Thymus (tissue), 11 donors: ENCODE results near the gene STK24. TPM values are rescaled to one million over a fixed set of nuclear protein-coding genes. Genes with fewer than 3 reads are reported as not detected.

Source experiments
- DNase-seq, 9 donors: peaks; one replicate each; pipeline ENCODE4 v3.0.0-alpha.2; 2013; ENCODE audit warnings: low spot score in 9 of 9, low read depth in 6 of 9, missing footprints in 1 of 9
- H3K27ac ChIP-seq, 2 donors: one replicate each; pipeline ENCODE4 v1.5.1; 2013; ENCODE audit warnings: control low read depth in 1 of 2, low read depth in 1 of 2, low read length in 1 of 2, mild to moderate bottlenecking in 1 of 2, moderate library complexity in 1 of 2
- H3K27me3 ChIP-seq, 2 donors: one replicate each; pipeline ENCODE4 v1.5.1; 2013; ENCODE audit warnings: low read length in 1 of 2; ENCODE audit not compliant: control insufficient read depth in 2 of 2, insufficient read depth in 1 of 2
- H3K36me3 ChIP-seq, 2 donors: one replicate each; pipeline ENCODE4 v1.5.1; 2013; ENCODE audit warnings: low read length in 1 of 2, mild to moderate bottlenecking in 1 of 2, moderate library complexity in 1 of 2; ENCODE audit not compliant: control insufficient read depth in 2 of 2, insufficient read depth in 2 of 2
- H3K4me1 ChIP-seq, 2 donors: one replicate each; pipeline ENCODE4 v1.5.1; 2013; ENCODE audit warnings: low read length in 2 of 2; ENCODE audit not compliant: control insufficient read depth in 2 of 2, insufficient read depth in 2 of 2
- H3K4me3 ChIP-seq, 2 donors: one replicate each; pipeline ENCODE4 v1.5.1; 2013; ENCODE audit warnings: low read length in 2 of 2, control low read depth in 1 of 2, mild to moderate bottlenecking in 1 of 2
- H3K9me3 ChIP-seq, 2 donors: one replicate each; pipeline ENCODE4 v1.5.1; 2013; ENCODE audit warnings: low read length in 1 of 2, mild to moderate bottlenecking in 1 of 2; ENCODE audit not compliant: control insufficient read depth in 2 of 2, insufficient read depth in 1 of 2
- whole genome bisulfite sequencing: extraction: QIAGEN DNeasy Blood & Tissue Kit; methylation state at CpG from one replicate; pipeline ENCODE4 v1.1.7; 2013; 5-methylcytosine and 5-hydroxymethylcytosine counted together
- polyA plus RNA-seq: library from polyadenylated mRNA; stranded (reverse); fragments of 200-250 nt; gene quantifications from one replicate; pipeline ENCODE4 v1.2.3, GENCODE V29; 2013
- total RNA-seq: library from RNA; stranded (reverse); fragments of 120-200 nt; gene quantifications from one replicate; pipeline ENCODE4 v1.2.4, GENCODE V29; 2013
- donor health status: healthy.

Gene STK24
- total and polyA plus RNA-seq, 2 donors: 52.7 to 62.4 TPM

DNA sequence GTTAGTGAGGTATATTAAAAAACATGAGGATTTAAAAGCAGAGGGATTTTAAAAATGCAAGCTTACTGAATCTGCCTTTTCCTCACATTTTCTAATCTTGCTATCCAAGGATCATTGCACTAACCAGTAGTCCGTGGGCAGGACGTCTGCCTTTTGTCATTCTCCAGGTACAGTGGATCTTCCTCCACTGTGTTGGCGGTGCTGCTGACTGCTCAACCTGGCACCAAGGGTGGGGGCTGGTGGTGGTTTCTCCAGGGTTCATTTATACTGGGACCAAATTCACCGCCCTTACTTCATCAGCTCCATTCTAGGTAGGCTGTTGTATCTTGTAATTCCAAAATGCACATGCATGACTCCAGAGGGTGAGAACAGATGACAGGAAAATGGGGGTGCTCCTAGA, 169.3 kb downstream of the STK24 start:
- Histone ChIP-seq H3K9me3 (no peaks in the 10 kb centered on the region), H3K4me1 (peaks cover 4 to 21% of the 10 kb centered on the region in 2 donors), H3K27ac (no peak overlapping the region), H3K4me3 (no peak overlapping the region), H3K36me3 (no peaks in the 10 kb centered on the region), H3K27me3 (no peaks in the 10 kb centered on the region)
- no peak for DNase-seq
- over 99% methylated on average over 4 of the region's 4 CpGs for WGBS

GRCh38 chr13:98406971-98407370, 169.9 kb downstream of the STK24 start:
- H3K4me1 ChIP-seq: peaks cover under 1 to 17% of the 10 kb centered on the region in 2 donors
- H3K27me3 ChIP-seq: no peaks in the 10 kb centered on the region
- H3K4me3 ChIP-seq: no peak overlapping the region
- DNase-seq: no peak
- no peaks in the 10 kb centered on the region for H3K36me3 ChIP-seq
- H3K27ac ChIP-seq: no peak overlapping the region
- no peaks in the 10 kb centered on the region for H3K9me3 ChIP-seq
- 97% methylated on average over 9 of the region's 9 CpGs for WGBS

- no peaks in the 10 kb centered on the region for H3K27me3 ChIP-seq
- no peak overlapping the region for H3K4me3 ChIP-seq
- H3K36me3 ChIP-seq: no peaks in the 10 kb centered on the region
- H3K9me3 ChIP-seq: no peaks in the 10 kb centered on the region
- 95% methylated on average over 9 of the region's 9 CpGs for WGBS
- DNase-seq: no peak
- no peak overlapping the region for H3K27ac ChIP-seq
- H3K4me1 ChIP-seq: peaks cover 0 to 12% of the 10 kb centered on the region in 2 donors
Measured at GRCh38 chr13:98406427-98406826, 170.5 kb downstream of the STK24 start.

DNA sequence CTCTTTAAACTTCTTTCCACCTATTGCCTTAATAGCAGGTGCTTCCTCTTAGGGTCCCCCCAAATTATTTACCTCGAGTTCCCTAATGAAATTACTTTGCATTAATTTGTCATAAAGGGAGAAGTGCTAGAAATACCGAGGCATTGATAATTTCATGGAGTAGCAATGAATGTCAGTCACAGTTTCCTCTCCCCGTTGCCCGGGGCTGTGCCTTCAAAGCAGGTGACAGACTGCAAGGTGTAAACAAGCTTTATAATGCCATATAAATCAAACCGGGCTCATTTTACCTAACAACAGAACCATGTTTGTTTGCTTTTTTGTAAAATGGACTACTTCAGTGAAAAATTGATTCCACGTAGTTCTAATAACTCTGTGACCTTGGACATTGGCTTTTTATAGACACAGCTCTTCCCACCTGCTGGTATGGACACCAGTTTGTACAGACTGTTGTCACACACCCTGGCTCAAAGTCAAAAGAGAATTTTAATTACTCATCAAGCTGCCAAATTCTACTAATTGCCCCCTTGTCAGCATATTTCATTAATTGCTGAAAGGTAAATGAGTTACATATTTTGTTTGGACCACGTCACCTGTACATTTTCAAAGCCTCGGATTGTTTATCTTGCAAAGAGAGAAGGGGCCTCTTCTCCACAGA, 171.1 kb downstream of the STK24 start:
- Histone ChIP-seq H3K9me3 (no peaks in the 10 kb centered on the region), H3K27me3 (no peaks in the 10 kb centered on the region), H3K4me1 (peaks cover 0 to 6% of the 10 kb centered on the region in 2 donors), H3K36me3 (no peaks in the 10 kb centered on the region), H3K27ac (no peak overlapping the region), H3K4me3 (no peak overlapping the region)
- no peak for DNase-seq
- 62% methylated on average over 8 of the region's 8 CpGs for WGBS

GRCh38 chr13:98405107-98405571, 171.8 kb downstream of the STK24 start:
- H3K4me1 ChIP-seq: peaks cover 0 to 5% of the 10 kb centered on the region in 2 donors
- no peaks in the 10 kb centered on the region for H3K27me3 ChIP-seq
- no peak overlapping the region for H3K27ac ChIP-seq
- no peaks in the 10 kb centered on the region for H3K36me3 ChIP-seq
- 93% methylated on average over 7 of the region's 7 CpGs for WGBS
- H3K4me3 ChIP-seq: no peak overlapping the region
- no peak for DNase-seq
- H3K9me3 ChIP-seq: no peaks in the 10 kb centered on the region

DNA sequence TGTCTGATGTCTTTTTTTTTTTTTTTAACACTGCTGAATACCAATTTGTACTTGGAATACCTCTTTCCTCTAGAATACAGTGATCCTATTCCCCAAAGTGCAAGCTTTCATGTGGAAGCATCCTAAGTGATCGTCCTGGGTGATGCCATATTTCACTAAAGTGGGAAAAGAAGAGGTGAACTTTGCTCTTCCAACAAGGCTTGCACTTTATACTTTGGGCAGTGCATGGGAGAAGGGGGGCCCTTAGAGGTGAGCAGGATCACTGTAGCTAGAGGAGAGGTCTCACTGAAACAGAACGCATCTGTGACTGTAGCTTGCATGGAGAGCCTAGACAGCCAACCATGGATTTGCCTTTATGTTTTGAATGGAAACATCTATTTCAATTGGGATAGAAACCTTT, 173.8 kb downstream of the STK24 start:
- H3K4me3 ChIP-seq: no peak overlapping the region
- H3K36me3 ChIP-seq: no peaks in the 10 kb centered on the region
- no peaks in the 10 kb centered on the region for H3K9me3 ChIP-seq
- no peak for DNase-seq
- no peaks in the 10 kb centered on the region for H3K27me3 ChIP-seq
- WGBS: 98% methylated on average over 2 of the region's 2 CpGs
- H3K4me1 ChIP-seq: peaks cover 0 to 5% of the 10 kb centered on the region in 2 donors
- H3K27ac ChIP-seq: no peak overlapping the region

GRCh38 chr13:98401934-98402333, 175.0 kb downstream of the STK24 start:
- DNase-seq: no peak

GRCh38 chr13:98399756-98400155, 177.2 kb downstream of the STK24 start:
- no peak for DNase-seq
- WGBS: 87% methylated on average over 4 of the region's 4 CpGs
- H3K4me1 ChIP-seq: no peaks in the 10 kb centered on the region

More at GRCh38 chr13:98401934-98402333, 175.0 kb downstream of the STK24 start:
- Histone ChIP-seq H3K36me3 (no peaks in the 10 kb centered on the region), H3K27me3 (no peaks in the 10 kb centered on the region), H3K4me3 (no peak overlapping the region), H3K9me3 (no peaks in the 10 kb centered on the region), H3K4me1 (peaks cover 0 to 5% of the 10 kb centered on the region in 2 donors), H3K27ac (no peak overlapping the region)
- 95% methylated on average over 13 of the region's 13 CpGs for WGBS

DNA sequence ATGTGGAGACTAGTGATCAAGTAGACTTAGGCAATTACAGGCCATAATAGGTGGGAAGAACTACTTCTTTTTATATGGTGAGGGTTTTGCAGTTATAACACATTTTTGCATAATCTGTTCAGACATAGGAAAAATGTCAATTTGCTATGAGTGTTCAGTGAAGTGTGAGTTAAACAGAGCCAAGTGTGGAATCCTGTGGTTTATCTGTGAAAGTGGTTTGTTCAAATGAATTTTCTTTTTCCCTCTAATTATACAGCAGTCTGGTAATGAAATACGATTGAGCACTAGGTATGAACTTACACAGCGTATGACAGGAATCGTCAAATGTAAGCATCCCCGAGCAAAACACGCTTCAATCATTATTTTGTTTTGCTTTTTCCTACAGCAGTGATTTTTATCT, 178.3 kb downstream of the STK24 start:
- H3K36me3 ChIP-seq: no peaks in the 10 kb centered on the region
- H3K4me1 ChIP-seq: no peaks in the 10 kb centered on the region
- no peaks in the 10 kb centered on the region for H3K27me3 ChIP-seq
- no peak for DNase-seq
- no peak overlapping the region for H3K4me3 ChIP-seq
- no peaks in the 10 kb centered on the region for H3K9me3 ChIP-seq
- 94% methylated on average over 5 of the region's 5 CpGs for WGBS
- no peak overlapping the region for H3K27ac ChIP-seq

More at GRCh38 chr13:98399756-98400155, 177.2 kb downstream of the STK24 start:
- Histone ChIP-seq H3K4me3 (no peak overlapping the region), H3K36me3 (no peaks in the 10 kb centered on the region), H3K27me3 (no peaks in the 10 kb centered on the region), H3K27ac (no peak overlapping the region), H3K9me3 (no peaks in the 10 kb centered on the region)
